ENCODE results near the gene SLC25A12.
A peak's percentile ranks its signal among the peaks of the same experiment; 100 is the strongest.

SLC25A12 gene

GRCh38 chr2:171883275-171883893, 10.7 kb downstream of the SLC25A12 start:
- no peak overlapping the region for H3K4me3 ChIP-seq (ENCODE audit: low read depth, low read length)
- no peaks in the 10 kb centered on the region for H3K79me2 ChIP-seq (ENCODE audit: control insufficient read depth, insufficient read depth, low read length, unreplicated experiment)
- no peak overlapping the region for H2AFZ ChIP-seq (ENCODE audit: low read length, unreplicated experiment)
- H3K27me3 ChIP-seq (ENCODE audit: insufficient read depth, low read length), result no peaks in the 10 kb centered on the region
- H3K27ac ChIP-seq (ENCODE audit: low read depth, low read length), result no peak overlapping the region
- H3K4me1 ChIP-seq (ENCODE audit: control insufficient read depth, insufficient read depth, low read length, unreplicated experiment), result peaks cover 5% of the 10 kb centered on the region
- no peaks in the 10 kb centered on the region for H3K36me3 ChIP-seq (ENCODE audit: insufficient read depth, low read length)

- Histone ChIP-seq H3K36me3 (ENCODE audit: insufficient read depth, low read length) (no peaks in the 10 kb centered on the region), H3K27me3 (ENCODE audit: insufficient read depth, low read length) (no peaks in the 10 kb centered on the region), H2AFZ (ENCODE audit: low read length, unreplicated experiment) (no peak overlapping the region), H3K27ac (ENCODE audit: low read depth, low read length) (no peak overlapping the region), H3K79me2 (ENCODE audit: control insufficient read depth, insufficient read depth, low read length, unreplicated experiment) (peaks cover under 1% of the 10 kb centered on the region), H3K4me1 (ENCODE audit: control insufficient read depth, insufficient read depth, low read length, unreplicated experiment) (peaks cover 11% of the 10 kb centered on the region), H3K4me3 (ENCODE audit: low read depth, low read length) (no peak overlapping the region)
Observed at GRCh38 chr2:171882089-171882769, 11.8 kb downstream of the SLC25A12 start.

- no peaks in the 10 kb centered on the region for H3K36me3 ChIP-seq (ENCODE audit: insufficient read depth, low read length)
- H3K27me3 ChIP-seq (ENCODE audit: insufficient read depth, low read length), result no peaks in the 10 kb centered on the region
- no peak overlapping the region for H3K27ac ChIP-seq (ENCODE audit: low read depth, low read length)
- H2AFZ ChIP-seq (ENCODE audit: low read length, unreplicated experiment), result no peak overlapping the region
- no peak overlapping the region for H3K4me3 ChIP-seq (ENCODE audit: low read depth, low read length)
- H3K4me1 ChIP-seq (ENCODE audit: control insufficient read depth, insufficient read depth, low read length, unreplicated experiment), result peaks cover 11% of the 10 kb centered on the region
- H3K79me2 ChIP-seq (ENCODE audit: control insufficient read depth, insufficient read depth, low read length, unreplicated experiment), result peaks cover 4% of the 10 kb centered on the region
Observed at GRCh38 chr2:171880774-171881173, 13.3 kb downstream of the SLC25A12 start.

GRCh38 chr2:171879865-171880264, 14.2 kb downstream of the SLC25A12 start:
- Histone ChIP-seq H3K27me3 (ENCODE audit: insufficient read depth, low read length) (no peaks in the 10 kb centered on the region), H3K79me2 (ENCODE audit: control insufficient read depth, insufficient read depth, low read length, unreplicated experiment) (peaks cover 4% of the 10 kb centered on the region), H2AFZ (ENCODE audit: low read length, unreplicated experiment) (no peak overlapping the region), H3K27ac (ENCODE audit: low read depth, low read length) (no peak overlapping the region), H3K4me3 (ENCODE audit: low read depth, low read length) (no peak overlapping the region), H3K36me3 (ENCODE audit: insufficient read depth, low read length) (peaks cover 5% of the 10 kb centered on the region), H3K4me1 (ENCODE audit: control insufficient read depth, insufficient read depth, low read length, unreplicated experiment) (peaks cover 11% of the 10 kb centered on the region)

- Histone ChIP-seq H3K4me1 (ENCODE audit: control insufficient read depth, insufficient read depth, low read length, unreplicated experiment) (peaks cover 11% of the 10 kb centered on the region), H3K4me3 (ENCODE audit: low read depth, low read length) (peak overlapping the region; percentile 27; the same call in 1 of the 2 replicates), H3K79me2 (ENCODE audit: control insufficient read depth, insufficient read depth, low read length, unreplicated experiment) (peaks cover 4% of the 10 kb centered on the region), H3K36me3 (ENCODE audit: insufficient read depth, low read length) (peaks cover 9% of the 10 kb centered on the region), H2AFZ (ENCODE audit: low read length, unreplicated experiment) (peak overlapping the region; percentile 47), H3K27ac (ENCODE audit: low read depth, low read length) (peak overlapping the region; percentile 54), H3K27me3 (ENCODE audit: insufficient read depth, low read length) (no peaks in the 10 kb centered on the region)
Observed at GRCh38 chr2:171878481-171878993, 15.5 kb downstream of the SLC25A12 start.

- no peak overlapping the region for H3K4me3 ChIP-seq (ENCODE audit: low read depth, low read length)
- peaks cover 6% of the 10 kb centered on the region for H3K79me2 ChIP-seq (ENCODE audit: control insufficient read depth, insufficient read depth, low read length, unreplicated experiment)
- no peaks in the 10 kb centered on the region for H3K27me3 ChIP-seq (ENCODE audit: insufficient read depth, low read length)
- peaks cover 11% of the 10 kb centered on the region for H3K4me1 ChIP-seq (ENCODE audit: control insufficient read depth, insufficient read depth, low read length, unreplicated experiment)
- H2AFZ ChIP-seq (ENCODE audit: low read length, unreplicated experiment), result no peak overlapping the region
- H3K36me3 ChIP-seq (ENCODE audit: insufficient read depth, low read length), result peaks cover 9% of the 10 kb centered on the region
- no peak overlapping the region for H3K27ac ChIP-seq (ENCODE audit: low read depth, low read length)
Observed at GRCh38 chr2:171874963-171875362, 19.1 kb downstream of the SLC25A12 start.

GRCh38 chr2:171874517-171874916, 19.5 kb downstream of the SLC25A12 start:
- Histone ChIP-seq H2AFZ (ENCODE audit: low read length, unreplicated experiment) (no peak overlapping the region), H3K4me1 (ENCODE audit: control insufficient read depth, insufficient read depth, low read length, unreplicated experiment) (peaks cover 11% of the 10 kb centered on the region), H3K4me3 (ENCODE audit: low read depth, low read length) (no peak overlapping the region), H3K36me3 (ENCODE audit: insufficient read depth, low read length) (peaks cover 12% of the 10 kb centered on the region), H3K79me2 (ENCODE audit: control insufficient read depth, insufficient read depth, low read length, unreplicated experiment) (peaks cover 6% of the 10 kb centered on the region), H3K27ac (ENCODE audit: low read depth, low read length) (no peak overlapping the region), H3K27me3 (ENCODE audit: insufficient read depth, low read length) (no peaks in the 10 kb centered on the region)

- Histone ChIP-seq H3K4me1 (ENCODE audit: control insufficient read depth, insufficient read depth, low read length, unreplicated experiment) (no peaks in the 10 kb centered on the region), H3K79me2 (ENCODE audit: control insufficient read depth, insufficient read depth, low read length, unreplicated experiment) (peaks cover 3% of the 10 kb centered on the region), H2AFZ (ENCODE audit: low read length, unreplicated experiment) (no peak overlapping the region), H3K27ac (ENCODE audit: low read depth, low read length) (no peak overlapping the region), H3K4me3 (ENCODE audit: low read depth, low read length) (no peak overlapping the region), H3K36me3 (ENCODE audit: insufficient read depth, low read length) (peaks cover 8% of the 10 kb centered on the region), H3K27me3 (ENCODE audit: insufficient read depth, low read length) (no peaks in the 10 kb centered on the region)
Observed at GRCh38 chr2:171864357-171864985, 29.6 kb downstream of the SLC25A12 start.

- Histone ChIP-seq H3K79me2 (ENCODE audit: control insufficient read depth, insufficient read depth, low read length, unreplicated experiment) (peaks cover 3% of the 10 kb centered on the region), H3K36me3 (ENCODE audit: insufficient read depth, low read length) (0 out of 2 replicates have a peak, but pooled peaks cover under 1% of the 10 kb centered on the region), H2AFZ (ENCODE audit: low read length, unreplicated experiment) (no peak overlapping the region), H3K4me1 (ENCODE audit: control insufficient read depth, insufficient read depth, low read length, unreplicated experiment) (peaks cover 14% of the 10 kb centered on the region), H3K4me3 (ENCODE audit: low read depth, low read length) (no peak overlapping the region), H3K27ac (ENCODE audit: low read depth, low read length) (no peak overlapping the region), H3K27me3 (ENCODE audit: insufficient read depth, low read length) (no peaks in the 10 kb centered on the region)
Observed at GRCh38 chr2:171862501-171862900, 31.5 kb downstream of the SLC25A12 start.

- H3K4me3 ChIP-seq (ENCODE audit: low read depth, low read length), result no peak overlapping the region
- no peak overlapping the region for H2AFZ ChIP-seq (ENCODE audit: low read length, unreplicated experiment)
- no peaks in the 10 kb centered on the region for H3K27me3 ChIP-seq (ENCODE audit: insufficient read depth, low read length)
- H3K27ac ChIP-seq (ENCODE audit: low read depth, low read length), result no peak overlapping the region
- H3K36me3 ChIP-seq (ENCODE audit: insufficient read depth, low read length), result no peaks in the 10 kb centered on the region
- peaks cover 14% of the 10 kb centered on the region for H3K4me1 ChIP-seq (ENCODE audit: control insufficient read depth, insufficient read depth, low read length, unreplicated experiment)
- no peaks in the 10 kb centered on the region for H3K79me2 ChIP-seq (ENCODE audit: control insufficient read depth, insufficient read depth, low read length, unreplicated experiment)
Observed at GRCh38 chr2:171858397-171858958, 35.6 kb downstream of the SLC25A12 start.

Data from ACC112 (cell line).